ENCODE measurements around the gene TMEM182.

The TMEM182 gene

DNA sequence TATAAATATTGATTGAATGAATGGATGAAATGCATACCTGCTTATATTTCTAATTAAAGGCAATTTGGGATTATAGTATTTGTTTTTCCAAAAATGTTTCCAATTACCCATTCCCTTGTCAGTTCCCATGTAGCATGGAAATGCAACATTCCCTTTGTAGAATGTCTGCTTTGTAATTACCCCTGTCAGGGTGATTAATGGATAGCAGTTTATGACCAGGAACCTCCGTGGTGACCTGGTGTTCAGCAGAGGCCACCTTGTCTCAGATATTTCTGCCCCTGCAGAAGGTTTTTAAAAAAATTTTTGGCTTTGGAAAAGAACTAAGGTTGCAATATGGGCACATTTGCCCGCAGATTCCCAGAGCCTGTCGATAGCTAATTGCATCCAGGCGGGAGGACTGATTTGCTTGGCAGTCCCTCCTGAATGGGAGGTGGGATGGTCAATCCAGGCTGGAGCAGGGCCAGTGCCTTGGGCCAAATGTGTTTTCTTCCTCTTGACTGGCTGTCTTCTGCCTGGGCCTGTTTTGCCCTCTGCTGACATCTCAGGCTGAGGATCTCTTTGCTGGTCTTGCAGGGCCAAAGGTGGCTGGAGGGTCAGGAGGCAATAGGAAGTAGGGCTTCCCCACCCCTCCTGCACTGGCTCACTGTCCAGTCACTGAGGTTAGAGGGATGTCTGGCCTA, 82.1 kb downstream of the TMEM182 start:
- no peak overlapping the region for H3K4me3 ChIP-seq (ENCODE audit: low read depth, low read length)
- no peak for DNase-seq (ENCODE audit: low read depth)

DNA sequence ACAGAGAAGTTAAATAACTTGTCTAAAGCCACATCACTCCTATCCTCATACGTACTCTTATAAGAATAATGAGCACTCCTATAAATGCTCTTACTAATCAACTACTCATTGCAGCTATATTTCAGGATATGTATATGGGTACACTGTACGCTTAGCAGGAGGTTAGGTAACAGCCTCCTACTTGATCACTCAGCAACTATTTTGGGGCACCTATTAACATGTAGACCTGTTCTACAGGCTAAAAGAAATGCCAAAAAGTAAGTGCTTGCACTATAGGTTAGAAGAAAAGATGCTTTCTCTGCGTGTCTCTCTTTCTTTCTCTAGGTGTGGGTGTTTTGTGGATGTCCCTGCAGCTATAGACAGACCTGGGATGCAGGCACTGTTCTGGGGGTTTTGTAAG, 83.1 kb downstream of the TMEM182 start:
- no peak overlapping the region for H3K4me3 ChIP-seq (ENCODE audit: low read depth, low read length)
- DNase-seq (ENCODE audit: low read depth), result no peak

DNA sequence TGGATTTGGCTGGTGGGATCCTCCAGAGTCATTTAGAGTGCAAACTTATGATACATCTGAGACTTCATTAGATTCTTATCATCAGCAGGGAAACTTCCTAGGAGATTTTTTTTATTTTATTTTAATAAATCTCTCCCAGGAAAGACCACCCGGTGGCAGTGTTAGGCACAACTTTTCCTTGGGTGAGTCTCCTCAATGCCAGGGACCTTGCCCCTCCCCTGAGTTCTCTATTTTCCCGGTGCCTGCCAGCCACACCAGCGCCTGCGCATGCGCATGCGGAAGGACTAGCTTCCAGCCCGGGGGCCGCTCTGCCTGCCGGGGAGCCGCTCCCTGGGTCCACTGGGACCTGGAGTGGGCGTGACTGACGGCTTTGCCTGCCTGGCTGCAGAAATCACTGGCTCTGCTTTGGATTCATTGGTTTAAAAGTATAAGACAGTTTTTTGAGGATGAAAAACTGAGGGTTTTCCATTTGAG, 86.6 kb downstream of the TMEM182 start:
- peak overlapping the region; percentile 15 for H3K4me3 ChIP-seq (ENCODE audit: low read depth, low read length)
- peak; percentile 33 for DNase-seq (ENCODE audit: low read depth)

DNA sequence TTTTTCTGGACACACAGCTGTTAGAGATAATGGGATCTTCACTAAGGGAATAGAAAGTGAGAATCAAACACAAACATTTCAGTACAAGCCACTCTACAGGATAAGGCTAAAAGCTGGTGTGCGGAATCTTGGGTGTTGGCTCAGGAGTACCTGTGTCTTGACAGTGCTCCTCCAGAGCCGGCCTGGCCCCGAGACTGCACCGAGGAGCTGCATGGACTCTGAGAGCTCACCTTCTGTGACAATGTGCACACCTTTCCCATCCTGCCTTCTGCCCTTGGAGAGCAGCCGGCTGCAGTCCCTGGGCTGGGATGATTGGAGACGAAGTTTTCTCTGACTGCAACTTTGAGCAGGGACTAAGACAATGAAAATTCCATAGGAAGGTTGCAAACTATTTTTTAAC, 89.1 kb downstream of the TMEM182 start:
- no peak for DNase-seq (ENCODE audit: low read depth)
- H3K4me3 ChIP-seq (ENCODE audit: low read depth, low read length), result no peak overlapping the region

DNA sequence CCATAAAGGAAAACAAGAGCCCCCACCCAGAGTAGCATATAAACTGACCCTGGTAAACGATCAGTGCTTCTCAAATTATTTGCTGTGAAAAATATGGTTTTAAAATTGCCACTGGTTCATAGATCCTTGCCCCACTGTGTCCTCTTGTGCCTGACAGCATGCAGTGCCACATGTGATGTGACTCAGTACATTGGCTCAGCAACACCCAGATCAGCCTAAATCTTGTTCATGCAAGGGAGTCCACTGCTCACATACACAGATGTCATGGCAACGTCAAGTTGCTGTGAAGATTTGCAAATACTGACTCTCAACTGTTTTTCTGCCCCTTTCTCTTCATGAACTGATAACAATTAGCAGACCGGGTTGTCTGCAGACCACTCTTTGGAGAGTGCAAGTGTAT, 91.0 kb downstream of the TMEM182 start:
- no peak overlapping the region for H3K4me3 ChIP-seq (ENCODE audit: low read depth, low read length)
- DNase-seq (ENCODE audit: low read depth), result no peak
